NCI-H1105 (cell line): ENCODE results near the gene HAND1.

Experiments
- DNase-seq: peaks from one replicate; lab custom pipeline; 2025; lab: John Stamatoyannopoulos, UW

The HAND1 gene

GRCh38 chr5:154478752-154479159, 729 bp upstream of the HAND1 start:
- no peak for DNase-seq

GRCh38 chr5:154477382-154478223, 424 bp downstream of the HAND1 start:
- no peak for DNase-seq

- DNase-seq, result no peak
These were observed 1.4 kb downstream of the HAND1 start for GRCh38 chr5:154476354-154477205.

- no peak for DNase-seq
These were observed 2.3 kb downstream of the HAND1 start for GRCh38 chr5:154475591-154476353.

- no peak for DNase-seq
These were observed 3.4 kb downstream of the HAND1 start for GRCh38 chr5:154474396-154475334.

GRCh38 chr5:154473581-154474283, 4.3 kb downstream of the HAND1 start:
- DNase-seq, result no peak

- DNase-seq, result no peak
These were observed 5.0 kb downstream of the HAND1 start for GRCh38 chr5:154472871-154473580.

- DNase-seq, result no peak
These were observed 6.8 kb downstream of the HAND1 start for GRCh38 chr5:154470947-154471870.

GRCh38 chr5:154470137-154470536, 7.9 kb downstream of the HAND1 start:
- no peak for DNase-seq

- peak; percentile 15 for DNase-seq
These were observed 10.2 kb downstream of the HAND1 start for GRCh38 chr5:154467655-154468354.

- no peak for DNase-seq
These were observed 11.4 kb downstream of the HAND1 start for GRCh38 chr5:154466671-154467070.

- no peak for DNase-seq
These were observed 11.9 kb downstream of the HAND1 start for GRCh38 chr5:154466147-154466546.

- no peak for DNase-seq
These were observed 12.9 kb downstream of the HAND1 start for GRCh38 chr5:154465169-154465568.

- DNase-seq, result no peak
These were observed 13.6 kb downstream of the HAND1 start for GRCh38 chr5:154464438-154464837.

GRCh38 chr5:154461531-154461930, 16.5 kb downstream of the HAND1 start:
- DNase-seq, result no peak

GRCh38 chr5:154460172-154460571, 17.9 kb downstream of the HAND1 start:
- DNase-seq, result no peak

GRCh38 chr5:154459015-154459414, 19.0 kb downstream of the HAND1 start:
- no peak for DNase-seq

- DNase-seq, result no peak
These were observed 21.5 kb downstream of the HAND1 start for GRCh38 chr5:154456540-154456939.
